A673 (cell line): ENCODE measurements around the gene PDLIM4. TPM values are rescaled to one million over a fixed set of nuclear protein-coding genes. Genes with fewer than 3 reads are reported as not detected.

Source experiments
- BruUV-seq: library from RNA; stranded (reverse); fragments of 400-500 nt; replicated peaks from 2 replicates; lab custom pipeline; 2021; lab: Mats Ljungman, UMichigan
- CTCF ChIA-PET: fragments of 300-600 bp; sonication (Branson Sonifier 250); formaldehyde crosslinking; loops from one replicate; lab custom pipeline; 2022; ENCODE audit warnings: antibody characterized with exemption; lab: Charles Lee
- POLR2A ChIA-PET: fragments of 300-600 bp; sonication (Branson Sonifier 250); formaldehyde crosslinking; loops from one replicate; lab custom pipeline; 2022; ENCODE audit warnings: antibody characterized with exemption; ENCODE audit not compliant: low non-redundant PET; lab: Charles Lee
- DNase-seq: peaks from one replicate; pipeline ENCODE4 v3.0.0-alpha.2; 2015; ENCODE audit warnings: low spot score
- H3K27ac ChIP-seq: fragments of 200-600 bp; sonication (generic); 2 replicates; pipeline ENCODE4 v1.5.1; 2016; ENCODE audit warnings: mixed run types, low read depth, mild to moderate bottlenecking, mixed read lengths, antibody characterized with exemption, low read length; ENCODE audit not compliant: poor library complexity, severe bottlenecking
- H3K27me3 ChIP-seq: fragments of 200-600 bp; sonication (generic); replicated peaks from 2 replicates; pipeline ENCODE4 v1.6.1; 2017; ENCODE audit warnings: mixed run types, low read depth, mild to moderate bottlenecking, mixed read lengths, antibody characterized with exemption, low read length; ENCODE audit not compliant: insufficient read depth, poor library complexity
- H3K36me3 ChIP-seq: fragments of 200-600 bp; sonication (generic); 2 replicates; pipeline ENCODE4 v1.6.1; 2016; ENCODE audit warnings: mixed run types, mild to moderate bottlenecking, mixed read lengths, antibody characterized with exemption, low read length; ENCODE audit not compliant: insufficient read depth, poor library complexity, severe bottlenecking
- H3K4me1 ChIP-seq: fragments of 200-600 bp; sonication (generic); 2 replicates; pipeline ENCODE4 v1.6.1; 2017; ENCODE audit warnings: mixed run types, mild to moderate bottlenecking, mixed read lengths, antibody characterized with exemption, low read length; ENCODE audit not compliant: insufficient read depth, poor library complexity, severe bottlenecking
- H3K4me3 ChIP-seq: fragments of 200-600 bp; sonication (generic); 2 replicates; pipeline ENCODE4 v1.5.1; 2016; ENCODE audit warnings: low read depth, mixed run types, mild to moderate bottlenecking, mixed read lengths, low read length; ENCODE audit not compliant: poor library complexity, severe bottlenecking
- H3K9me3 ChIP-seq: fragments of 200-600 bp; sonication (generic); 2 replicates; pipeline ENCODE4 v1.6.1; 2016; ENCODE audit warnings: mixed run types, low read depth, mild to moderate bottlenecking, mixed read lengths, antibody characterized with exemption, low read length; ENCODE audit not compliant: poor library complexity, severe bottlenecking
- EZH2 ChIP-seq: fragments of 200-600 bp; sonication (generic); IDR thresholded peaks from 2 replicates; pipeline ENCODE4 v1.6.1; 2017; ENCODE audit warnings: borderline replicate concordance, low read depth, mild to moderate bottlenecking, mixed read lengths, antibody characterized with exemption, low read length; ENCODE audit not compliant: poor library complexity, severe bottlenecking
- intact Hi-C: fragments of 100-400 bp; cut with micrococcal nuclease; formaldehyde crosslinking; loops from one replicate; pipeline ENCODE4 v1.10.0; 2022; ENCODE audit not compliant: unreplicated experiment
- total RNA-seq: library from RNA; stranded (reverse); gene quantifications from 2 replicates; pipeline ENCODE4 v1.2.3, GENCODE V29; 2021
- TF ChIP-seq, protein P1 (sequence below): fragments of 300-800, 200-600 bp; sonication (generic); conservative IDR thresholded peaks from 2 replicates; pipeline ENCODE4 v1.5.1; 2017; ENCODE audit warnings: low read depth, mild to moderate bottlenecking, antibody characterized with exemption, low read length, moderate library complexity, mixed read lengths

The PDLIM4 gene
- total RNA-seq, 1 experiment from 2014 or later: 6.0 TPM

DNA sequence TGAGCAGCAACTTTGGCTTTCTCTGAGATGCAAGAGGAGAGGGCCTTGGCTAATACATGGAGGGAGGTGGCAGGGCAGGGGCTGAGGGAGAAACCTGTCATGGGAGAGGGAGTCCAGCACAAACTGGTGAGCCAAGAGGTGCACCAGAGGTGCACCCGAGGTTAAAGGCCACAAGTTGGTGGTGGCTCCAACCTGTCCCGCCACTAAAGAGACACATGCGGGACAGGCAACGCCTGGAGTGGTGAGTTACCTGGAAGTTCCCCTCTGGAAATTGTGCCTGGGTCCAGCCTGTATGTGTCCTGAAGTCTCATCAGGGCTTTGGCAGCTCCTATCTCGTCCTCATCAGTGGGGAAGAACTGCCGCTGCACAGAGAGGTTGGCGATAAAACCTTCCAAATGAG is 43.8 kb upstream of the PDLIM4 start:
- TF ChIP-seq, protein P1, sequence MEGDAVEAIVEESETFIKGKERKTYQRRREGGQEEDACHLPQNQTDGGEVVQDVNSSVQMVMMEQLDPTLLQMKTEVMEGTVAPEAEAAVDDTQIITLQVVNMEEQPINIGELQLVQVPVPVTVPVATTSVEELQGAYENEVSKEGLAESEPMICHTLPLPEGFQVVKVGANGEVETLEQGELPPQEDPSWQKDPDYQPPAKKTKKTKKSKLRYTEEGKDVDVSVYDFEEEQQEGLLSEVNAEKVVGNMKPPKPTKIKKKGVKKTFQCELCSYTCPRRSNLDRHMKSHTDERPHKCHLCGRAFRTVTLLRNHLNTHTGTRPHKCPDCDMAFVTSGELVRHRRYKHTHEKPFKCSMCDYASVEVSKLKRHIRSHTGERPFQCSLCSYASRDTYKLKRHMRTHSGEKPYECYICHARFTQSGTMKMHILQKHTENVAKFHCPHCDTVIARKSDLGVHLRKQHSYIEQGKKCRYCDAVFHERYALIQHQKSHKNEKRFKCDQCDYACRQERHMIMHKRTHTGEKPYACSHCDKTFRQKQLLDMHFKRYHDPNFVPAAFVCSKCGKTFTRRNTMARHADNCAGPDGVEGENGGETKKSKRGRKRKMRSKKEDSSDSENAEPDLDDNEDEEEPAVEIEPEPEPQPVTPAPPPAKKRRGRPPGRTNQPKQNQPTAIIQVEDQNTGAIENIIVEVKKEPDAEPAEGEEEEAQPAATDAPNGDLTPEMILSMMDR: no peak
- no peaks in the 10 kb centered on the region for H3K27me3 ChIP-seq
- no peaks in the 10 kb centered on the region for H3K9me3 ChIP-seq
- no peaks in the 10 kb centered on the region for H3K36me3 ChIP-seq
- ChIA-PET CTCF (no interaction called here), POLR2A (no interaction called here)
- H3K4me3 ChIP-seq: no peak overlapping the region
- no peaks in the 10 kb centered on the region for H3K4me1 ChIP-seq
- intact Hi-C loops: no loop called here
- DNase-seq: no peak
- BruUV-seq: no TSS peak
- no peak overlapping the region for H3K27ac ChIP-seq

DNA sequence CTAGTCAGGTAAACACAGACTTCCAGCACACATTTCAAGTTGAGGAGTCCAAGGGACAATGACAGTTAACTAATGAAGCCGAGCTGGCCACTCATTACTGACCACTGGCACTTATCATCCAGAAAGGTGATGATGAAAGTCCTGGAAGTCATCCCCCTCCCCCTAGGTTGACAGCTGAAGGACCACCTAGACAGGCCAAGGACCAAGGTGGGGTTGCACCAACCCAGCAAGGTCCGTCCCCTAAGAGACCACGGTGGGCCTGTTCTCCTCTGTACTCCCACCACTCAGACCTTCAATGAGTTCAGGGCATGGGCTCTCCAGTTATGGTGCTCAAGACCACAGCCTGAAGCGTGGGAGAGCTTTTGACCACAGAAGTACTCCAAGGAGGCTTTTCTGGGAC is 43.0 kb upstream of the PDLIM4 start:
- H3K36me3 ChIP-seq: no peaks in the 10 kb centered on the region
- H3K9me3 ChIP-seq: no peaks in the 10 kb centered on the region
- no peaks in the 10 kb centered on the region for H3K27me3 ChIP-seq
- POLR2A ChIA-PET: no interaction called here
- DNase-seq: no peak
- CTCF ChIA-PET: no interaction called here
- H3K4me1 ChIP-seq: no peaks in the 10 kb centered on the region
- H3K4me3 ChIP-seq: no peak overlapping the region
- intact Hi-C loops: no loop called here
- H3K27ac ChIP-seq: no peak overlapping the region
- BruUV-seq: no TSS peak
- TF ChIP-seq, protein P1: no peak
- TF ChIP-seq EZH2: no peak

DNA sequence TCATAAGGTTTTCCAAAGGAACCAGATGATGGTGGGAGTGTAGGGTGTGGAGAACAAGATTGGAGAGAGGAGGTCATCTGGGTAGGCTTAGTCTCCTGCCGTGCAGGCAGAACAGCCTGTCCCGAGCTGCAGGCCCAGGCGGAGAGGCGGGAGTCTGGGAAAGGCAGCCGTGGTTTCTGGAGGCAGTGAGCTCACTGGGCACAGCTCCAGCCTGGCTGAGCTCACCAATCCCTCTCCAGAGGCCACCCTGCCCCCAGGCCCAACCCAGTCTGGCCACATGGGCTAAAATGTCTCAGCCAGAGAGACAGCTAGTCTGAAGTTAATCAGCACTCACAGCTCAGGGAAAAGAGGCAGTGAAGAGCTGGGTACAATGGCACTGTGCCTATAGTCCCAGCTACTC is 42.2 kb upstream of the PDLIM4 start:
- no peak for DNase-seq
- intact Hi-C loops: no loop called here
- CTCF ChIA-PET: no interaction called here
- TF ChIP-seq, protein P1: no peak
- no peak for TF ChIP-seq EZH2
- Histone ChIP-seq H3K9me3 (no peaks in the 10 kb centered on the region), H3K36me3 (no peaks in the 10 kb centered on the region), H3K27ac (no peak overlapping the region), H3K4me1 (no peaks in the 10 kb centered on the region), H3K27me3 (no peaks in the 10 kb centered on the region), H3K4me3 (no peak overlapping the region)
- no TSS peak for BruUV-seq
- POLR2A ChIA-PET: no interaction called here
